Natural killer cell (primary cell): ENCODE data around the gene HK1. TPM values are rescaled to one million over a fixed set of nuclear protein-coding genes. Genes with fewer than 3 reads are reported as not detected.
"Not testable (repeated sequence)": the region's sequence is repeated elsewhere in the genome, so short reads cannot be mapped to it uniquely, and the experiment has no call there.

ENCODE experiments used
- ATAC-seq, 3 donors: fragments of 150-1000 bp in 2 of 3; fragments of 200-7000 bp in 1 of 3; cut with Tn5 transposase; 1 replicate in 1 of 3; 2 replicates in 2 of 3; pipeline ENCODE4 v1.10.0; 2021; ENCODE audit warnings: mild to moderate bottlenecking in 2 of 3, moderate library complexity in 2 of 3
- DNase-seq, 2 donors: peaks; one replicate each; pipeline versions ENCODE4 v3.0.0 to v3.0.0-alpha.2; 2013 to 2021; ENCODE audit warnings: mixed read lengths in 1 of 2
- H3K27ac ChIP-seq: one replicate; pipeline ENCODE4 v1.5.1; 2013; ENCODE audit warnings: mild to moderate bottlenecking, low read length
- H3K27me3 ChIP-seq: one replicate; pipeline ENCODE4 v1.6.1; 2013; ENCODE audit warnings: low read length; ENCODE audit not compliant: control insufficient read depth, insufficient read depth
- H3K36me3 ChIP-seq: one replicate; pipeline ENCODE4 v1.6.1; 2013; ENCODE audit warnings: low read length; ENCODE audit not compliant: control insufficient read depth, insufficient read depth
- H3K4me1 ChIP-seq: one replicate; pipeline ENCODE4 v1.6.1; 2013; ENCODE audit warnings: low read length; ENCODE audit not compliant: control insufficient read depth, insufficient read depth
- H3K4me3 ChIP-seq: one replicate; pipeline ENCODE4 v1.5.1; 2013; ENCODE audit warnings: low read length
- H3K9me3 ChIP-seq: one replicate; pipeline ENCODE4 v1.6.1; 2013; ENCODE audit warnings: low read length; ENCODE audit not compliant: control insufficient read depth, insufficient read depth
- H3K27ac Mint-ChIP-seq, 2 donors: one replicate each; pipeline ENCODE4 v1.8.0; 2022; ENCODE audit warnings: mild to moderate bottlenecking in 2 of 2, mixed read lengths in 2 of 2, moderate library complexity in 1 of 2
- H3K27me3 Mint-ChIP-seq, 2 donors: one replicate each; pipeline ENCODE4 v1.8.0; 2022; ENCODE audit warnings: low read depth in 2 of 2, mixed read lengths in 2 of 2
- H3K36me3 Mint-ChIP-seq: one replicate; pipeline ENCODE4 v1.8.0; 2022; ENCODE audit warnings: mixed read lengths
- H3K4me1 Mint-ChIP-seq, 2 donors: one replicate each; pipeline ENCODE4 v1.8.0; 2022; ENCODE audit warnings: mixed read lengths in 2 of 2
- H3K4me3 Mint-ChIP-seq: one replicate; pipeline ENCODE4 v1.8.0; 2022; ENCODE audit warnings: mild to moderate bottlenecking, moderate library complexity, mixed read lengths
- H3K9me3 Mint-ChIP-seq, 2 donors: one replicate each; pipeline ENCODE4 v1.8.0; 2022; ENCODE audit warnings: mixed read lengths in 2 of 2
- CTCF ChIP-seq: fragments of 200-600 bp; IDR thresholded peaks from one replicate; pipeline ENCODE4 v1.8.0; 2022; ENCODE audit warnings: antibody characterized with exemption
- WGBS: methylation state at CpG from one replicate; pipeline ENCODE4 v1.1.7; 2013; ENCODE audit warnings: missing lambda C conversion rate; ENCODE audit not compliant: insufficient coverage; 5-methylcytosine and 5-hydroxymethylcytosine counted together
- intact Hi-C: fragments of 100-400 bp; cut with micrococcal nuclease; formaldehyde crosslinking; loops from one replicate; pipeline ENCODE4 v1.14.2; 2022
- total RNA-seq, 4 donors: library from RNA; stranded (reverse); fragments of 120-200 nt in 1 of 4; gene quantifications; one replicate each; pipeline versions ENCODE4 v1.2.3 to v1.2.4, GENCODE V29; 2013 to 2022

HK1 gene
- total RNA-seq, 3 donors from 2014 or later (not counting 1 experiment from before 2014, with no cell fraction given): 58.4 to 72.6 (median 69.5) TPM

DNA sequence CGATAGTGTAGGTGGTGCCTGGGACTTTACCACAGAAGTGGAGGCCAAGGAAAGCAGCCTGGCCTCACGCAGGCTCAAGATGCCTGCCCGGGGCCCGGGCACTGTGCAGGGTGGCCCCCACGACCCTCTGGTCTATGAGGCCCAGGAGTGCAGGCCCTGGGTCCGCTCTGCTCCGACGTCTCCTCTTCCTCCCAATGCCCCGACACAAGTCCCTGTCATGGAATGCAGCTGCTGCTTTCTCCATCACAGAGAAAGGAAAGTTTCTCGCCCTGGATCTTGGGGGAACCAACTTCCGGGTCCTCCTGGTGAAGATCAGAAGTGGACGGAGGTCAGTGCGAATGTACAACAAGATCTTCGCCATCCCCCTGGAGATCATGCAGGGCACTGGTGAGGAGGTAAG lies 28.3 kb upstream of the HK1 start:
- no peak overlapping the region for H3K27ac Mint-ChIP-seq
- DNase-seq: no peak
- no peak for ATAC-seq
- intact Hi-C loops: no loop called here
- Histone ChIP-seq H3K9me3 (no peaks in the 10 kb centered on the region), H3K4me3 (no peak overlapping the region), H3K36me3 (no peaks in the 10 kb centered on the region), H3K4me1 (no peaks in the 10 kb centered on the region), H3K27ac (no peak overlapping the region), H3K27me3 (no peaks in the 10 kb centered on the region)
- H3K4me1 Mint-ChIP-seq: no peaks in the 10 kb centered on the region
- H3K9me3 Mint-ChIP-seq: no peaks in the 10 kb centered on the region
- no peaks in the 10 kb centered on the region for H3K27me3 Mint-ChIP-seq
- no peak for TF ChIP-seq CTCF
- no peaks in the 10 kb centered on the region for H3K36me3 Mint-ChIP-seq
- WGBS: 94% methylated on average over 14 of the region's 14 CpGs
- H3K4me3 Mint-ChIP-seq: no peak overlapping the region

- ATAC-seq, H3K36me3 Mint-ChIP-seq, H3K4me1 ChIP-seq, H3K4me3 ChIP-seq, H3K27ac ChIP-seq, H3K4me1 Mint-ChIP-seq, H3K36me3 ChIP-seq, H3K27me3 ChIP-seq, H3K27me3 Mint-ChIP-seq, H3K9me3 ChIP-seq, H3K9me3 Mint-ChIP-seq, H3K27ac Mint-ChIP-seq, DNase-seq, H3K4me3 Mint-ChIP-seq, intact Hi-C loops: not testable (repeated sequence)
- WGBS: no CpG with 5 or more reads among the region's 2 CpGs
Measured at GRCh38 chr10:69251417-69251816, 26.9 kb upstream of the HK1 start.

GRCh38 chr10:69253171-69253570 lies 25.1 kb upstream of the HK1 start:
- no peak for TF ChIP-seq CTCF
- no peaks in the 10 kb centered on the region for H3K36me3 ChIP-seq
- intact Hi-C loops: no loop called here
- H3K27me3 Mint-ChIP-seq: no peaks in the 10 kb centered on the region
- no peaks in the 10 kb centered on the region for H3K9me3 Mint-ChIP-seq
- ATAC-seq (no peak), DNase-seq (no peak)
- H3K27me3 ChIP-seq: no peaks in the 10 kb centered on the region
- no peaks in the 10 kb centered on the region for H3K9me3 ChIP-seq
- no peaks in the 10 kb centered on the region for H3K36me3 Mint-ChIP-seq
- no peak overlapping the region for H3K27ac Mint-ChIP-seq
- WGBS: 90% methylated on average over 3 of the region's 3 CpGs
- no peaks in the 10 kb centered on the region for H3K4me1 ChIP-seq
- no peak overlapping the region for H3K27ac ChIP-seq
- H3K4me3 Mint-ChIP-seq: no peak overlapping the region
- H3K4me3 ChIP-seq: no peak overlapping the region
- H3K4me1 Mint-ChIP-seq: no peaks in the 10 kb centered on the region

DNA sequence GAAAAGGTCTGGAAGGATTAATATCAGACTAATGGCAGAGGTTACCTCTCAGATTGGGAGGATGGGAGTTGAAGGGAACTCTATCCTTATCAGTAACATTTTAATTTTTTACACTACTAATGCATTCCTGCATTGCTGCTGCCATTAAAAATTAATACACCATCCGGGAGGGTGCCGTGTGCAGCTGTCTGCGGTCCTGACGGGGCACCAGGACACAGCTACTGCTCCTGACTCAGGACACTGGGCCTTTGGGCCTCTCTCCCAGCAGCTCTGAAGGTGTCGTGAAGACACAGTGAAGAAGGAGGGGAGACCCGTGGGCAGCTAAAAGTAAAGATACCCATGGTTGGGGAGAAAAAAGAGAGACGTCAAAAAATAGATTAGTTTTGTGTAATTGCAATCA lies 23.4 kb upstream of the HK1 start:
- Histone ChIP-seq H3K36me3 (no peaks in the 10 kb centered on the region), H3K27ac (no peak overlapping the region), H3K4me3 (no peak overlapping the region), H3K27me3 (no peaks in the 10 kb centered on the region), H3K4me1 (no peaks in the 10 kb centered on the region), H3K9me3 (no peaks in the 10 kb centered on the region)
- intact Hi-C loops: no loop called here
- Mint-ChIP-seq H3K27me3 (no peaks in the 10 kb centered on the region), H3K9me3 (no peaks in the 10 kb centered on the region), H3K4me1 (no peaks in the 10 kb centered on the region), H3K4me3 (no peak overlapping the region), H3K36me3 (no peaks in the 10 kb centered on the region), H3K27ac (no peak overlapping the region)
- DNase-seq (no peak), ATAC-seq (no peak)
- no peak for TF ChIP-seq CTCF
- 74% methylated on average over 7 of the region's 7 CpGs for WGBS
